HepG2 (cell line): ENCODE data around the gene ANTXR1. TPM values are rescaled to one million over a fixed set of nuclear protein-coding genes. Genes with fewer than 3 reads are reported as not detected.

Experiments
- KLF13 ChIP-seq: sonication (generic); formaldehyde crosslinking; IDR thresholded peaks from 2 replicates; pipeline ENCODE4 v1.4.0; 2020; ENCODE audit warnings: mild to moderate bottlenecking, missing genetic modification reagents
- KLF9 ChIP-seq: IDR thresholded peaks from 2 replicates; pipeline ENCODE4 v1.6.1; 2016; ENCODE audit warnings: low read depth
- MBNL3 ChIP-seq: fragments of 250-450 bp; sonication (Bioruptor Pico); conservative IDR thresholded peaks from 2 replicates; pipeline ENCODE4 v1.8.0; 2022; ENCODE audit warnings: mild to moderate bottlenecking, inconsistent platforms
- MTF2 ChIP-seq: sonication (generic); formaldehyde crosslinking; IDR thresholded peaks from 2 replicates; pipeline ENCODE4 v1.5.0; 2020; ENCODE audit warnings: missing genetic modification reagents, borderline replicate concordance
- MXD4 ChIP-seq: IDR thresholded peaks from 2 replicates; pipeline ENCODE4 v1.6.1; 2016; ENCODE audit warnings: mild to moderate bottlenecking, missing biosample characterization, missing genetic modification reagents
- NBN ChIP-seq: fragments of 450-650 bp; conservative IDR thresholded peaks from 2 replicates; pipeline ENCODE4 v1.6.1; 2017
- NPAS2 ChIP-seq: sonication (generic); formaldehyde crosslinking; IDR thresholded peaks from 2 replicates; pipeline ENCODE4 v1.8.0; 2022; ENCODE audit warnings: mild to moderate bottlenecking, missing genetic modification reagents, borderline replicate concordance
- NR2C2 ChIP-seq: sonication (generic); formaldehyde crosslinking; IDR thresholded peaks from 2 replicates; pipeline ENCODE4 v1.4.0; 2020; ENCODE audit warnings: missing genetic modification reagents, mild to moderate bottlenecking, moderate library complexity, borderline replicate concordance
- NR2F2 ChIP-seq: IDR thresholded peaks from 2 replicates; pipeline ENCODE4 v1.6.1; 2012; ENCODE audit warnings: low read depth, inconsistent platforms, borderline replicate concordance
- PCBP2 ChIP-seq: fragments of 200-400 bp; formaldehyde crosslinking; optimal IDR thresholded peaks from 2 replicates; pipeline ENCODE3; 2018; ENCODE audit warnings: low read length, low read depth; ENCODE audit not compliant: poor library complexity, severe bottlenecking
- REPIN1 ChIP-seq: sonication (generic); formaldehyde crosslinking; IDR thresholded peaks from 2 replicates; pipeline ENCODE4 v1.8.0; 2022; ENCODE audit warnings: missing genetic modification reagents, low read depth, mild to moderate bottlenecking, borderline replicate concordance
- ZFP37 ChIP-seq: sonication (generic); formaldehyde crosslinking; IDR thresholded peaks from 2 replicates; pipeline ENCODE4 v1.4.0; 2020; ENCODE audit warnings: missing genetic modification reagents, borderline replicate concordance
- ZKSCAN1 ChIP-seq: fragments of 150-350 bp; IDR thresholded peaks from 2 replicates; pipeline ENCODE4 v1.6.1; 2014; ENCODE audit warnings: low read length
- ZNF101 ChIP-seq: sonication (generic); formaldehyde crosslinking; IDR thresholded peaks from 2 replicates; pipeline ENCODE4 v1.4.0; 2020; ENCODE audit warnings: mild to moderate bottlenecking, low read depth, missing genetic modification reagents, borderline replicate concordance
- ZNF138 ChIP-seq: sonication (generic); formaldehyde crosslinking; IDR thresholded peaks from 2 replicates; pipeline ENCODE4 v1.5.0; 2020; ENCODE audit warnings: mild to moderate bottlenecking, low read depth, missing genetic modification reagents
- ZNF143 ChIP-seq: sonication (generic); formaldehyde crosslinking; IDR thresholded peaks from 2 replicates; pipeline ENCODE4 v1.4.0; 2020; ENCODE audit warnings: missing genetic modification reagents
- ZNF558 ChIP-seq: sonication (generic); formaldehyde crosslinking; IDR thresholded peaks from 2 replicates; pipeline ENCODE4 v1.9.0; 2022; ENCODE audit warnings: mild to moderate bottlenecking, missing genetic modification reagents, borderline replicate concordance
- ZNF569 ChIP-seq: sonication (generic); formaldehyde crosslinking; IDR thresholded peaks from 2 replicates; pipeline ENCODE4 v1.5.0; 2020; ENCODE audit warnings: mild to moderate bottlenecking, missing genetic modification reagents, moderate library complexity, borderline replicate concordance
- ZNF75D ChIP-seq: sonication (generic); formaldehyde crosslinking; IDR thresholded peaks from 2 replicates; pipeline ENCODE4 v1.8.1; 2023; ENCODE audit warnings: missing genetic modification reagents, mild to moderate bottlenecking, borderline replicate concordance
- ZNF883 ChIP-seq: sonication (generic); formaldehyde crosslinking; IDR thresholded peaks from 2 replicates; pipeline ENCODE4 v1.5.1; 2020; ENCODE audit warnings: mild to moderate bottlenecking, missing genetic modification reagents; ENCODE audit errors: not compliant biosample characterization
- polyA plus RNA-seq, 8 experiments: library from polyadenylated mRNA; depleted of rRNA in 3 of 8; stranded (reverse) in 7 of 8; unstranded in 1 of 8; fragments of >200 nt; fragmentation: Illumina TruSeq in 4 of 8; extraction: Trizol in 4 of 8; gene quantifications; 2 replicates each; pipeline versions ENCODE4 v1.2.1 to v1.2.3, GENCODE V29; 2011 to 2016; ENCODE audit warnings: low read depth in 4 of 8, missing spikeins in 1 of 8, mixed read lengths in 1 of 8; ENCODE audit not compliant: insufficient read depth in 1 of 8
- total RNA-seq, 5 experiments: library from RNA; depleted of rRNA; stranded (reverse); fragments of >200 nt; fragmentation: Illumina TruSeq; extraction: Trizol; gene quantifications; 2 replicates each; pipeline ENCODE4 v1.2.3, GENCODE V29; 2016; ENCODE audit warnings: low read depth in 1 of 5
- TF ChIP-seq, protein P1 (sequence below): sonication (generic); formaldehyde crosslinking; IDR thresholded peaks from 2 replicates; pipeline ENCODE4 v1.4.0; 2020; ENCODE audit warnings: mild to moderate bottlenecking, missing genetic modification reagents
- TF ChIP-seq, protein P2 (sequence below): IDR thresholded peaks from 2 replicates; pipeline ENCODE4 v1.6.1; 2016; ENCODE audit warnings: mild to moderate bottlenecking, missing biosample characterization, missing genetic modification reagents
- TF ChIP-seq, protein P3 (sequence below): IDR thresholded peaks from 2 replicates; pipeline ENCODE4 v1.6.1; 2012; ENCODE audit warnings: low read length, improper control_type of control experiment
- TF ChIP-seq, protein P4 (sequence below): sonication (generic); formaldehyde crosslinking; IDR thresholded peaks from 2 replicates; pipeline ENCODE4 v1.4.0; 2020; ENCODE audit warnings: missing genetic modification reagents

ANTXR1 gene
- total and polyA plus RNA-seq, 2 of the 13 experiments (the other 11 are each of a cell fraction or from before 2014, with no cell fraction given), result 4.5 to 12.7 TPM

DNA sequence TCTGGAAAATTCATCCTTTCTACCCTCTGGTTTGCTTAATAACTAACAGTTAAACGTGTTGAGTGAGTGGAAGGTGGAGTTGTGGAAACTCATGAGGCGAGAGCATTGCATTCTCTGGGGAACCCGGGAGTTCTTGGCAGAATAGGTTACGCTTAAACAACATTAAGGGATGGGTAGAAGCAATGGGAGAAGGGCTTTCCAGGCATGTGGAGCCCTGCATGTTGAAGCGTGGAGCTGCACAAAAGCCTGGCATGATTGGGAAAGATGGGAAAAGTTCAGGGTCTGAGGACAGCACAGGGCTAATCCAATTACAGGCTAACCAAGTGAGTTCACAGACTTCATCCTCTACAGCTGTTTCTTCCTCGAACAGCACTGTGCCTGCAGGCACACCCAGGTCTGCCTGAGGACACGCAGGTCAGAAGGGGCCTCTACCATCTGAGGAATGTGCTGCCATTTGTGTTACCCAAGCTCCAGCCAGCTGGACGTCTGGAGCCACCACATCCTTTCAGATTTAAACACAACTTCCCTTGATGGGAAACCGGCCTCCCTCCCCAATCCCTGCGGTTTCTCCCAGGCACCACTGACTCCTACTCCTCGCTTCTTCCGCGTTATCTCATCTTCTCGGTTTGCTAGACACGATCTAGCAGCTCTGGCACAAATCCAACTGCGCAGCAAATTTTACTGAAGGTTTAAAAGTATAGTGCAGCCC lies 164.2 kb downstream of the ANTXR1 start (continued):
- TF ChIP-seq ZNF569, result no peak
- no peak for TF ChIP-seq MBNL3 (CRISPR knock-in tag)
- TF ChIP-seq KLF9 (CRISPR knock-in tag), result no peak
- no peak for TF ChIP-seq ZNF75D (CRISPR knock-in tag)
- no peak; the same call in 1 of the 2 replicates for TF ChIP-seq ZNF143 (CRISPR knock-in tag)
- TF ChIP-seq PCBP2, result no peak
- no peak for TF ChIP-seq ZFP37 (CRISPR knock-in tag)
- TF ChIP-seq NR2C2 (CRISPR knock-in tag), result no peak; the same call in 1 of the 2 replicates
- peak; percentile 60 for TF ChIP-seq ZNF883 (CRISPR knock-in tag)
- TF ChIP-seq, protein P1, sequence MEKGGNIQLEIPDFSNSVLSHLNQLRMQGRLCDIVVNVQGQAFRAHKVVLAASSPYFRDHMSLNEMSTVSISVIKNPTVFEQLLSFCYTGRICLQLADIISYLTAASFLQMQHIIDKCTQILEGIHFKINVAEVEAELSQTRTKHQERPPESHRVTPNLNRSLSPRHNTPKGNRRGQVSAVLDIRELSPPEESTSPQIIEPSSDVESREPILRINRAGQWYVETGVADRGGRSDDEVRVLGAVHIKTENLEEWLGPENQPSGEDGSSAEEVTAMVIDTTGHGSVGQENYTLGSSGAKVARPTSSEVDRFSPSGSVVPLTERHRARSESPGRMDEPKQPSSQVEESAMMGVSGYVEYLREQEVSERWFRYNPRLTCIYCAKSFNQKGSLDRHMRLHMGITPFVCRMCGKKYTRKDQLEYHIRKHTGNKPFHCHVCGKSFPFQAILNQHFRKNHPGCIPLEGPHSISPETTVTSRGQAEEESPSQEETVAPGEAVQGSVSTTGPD, result no peak
- 0 out of 2 replicates have a peak, but pooled peaks have one; percentile 27 for TF ChIP-seq NR2F2
- no peak; the same call in 1 of the 2 replicates for TF ChIP-seq MXD4 (CRISPR knock-in tag)
- peak; percentile 88; the same call in 1 of the 2 replicates for TF ChIP-seq NPAS2 (CRISPR knock-in tag)
- TF ChIP-seq ZNF101 (CRISPR knock-in tag), result no peak
- TF ChIP-seq ZNF558 (CRISPR knock-in tag), result no peak; the same call in 1 of the 2 replicates
- TF ChIP-seq ZKSCAN1, result no peak
- no peak for TF ChIP-seq MTF2 (CRISPR knock-in tag)
- TF ChIP-seq KLF13 (CRISPR knock-in tag), result no peak
- TF ChIP-seq, protein P2, sequence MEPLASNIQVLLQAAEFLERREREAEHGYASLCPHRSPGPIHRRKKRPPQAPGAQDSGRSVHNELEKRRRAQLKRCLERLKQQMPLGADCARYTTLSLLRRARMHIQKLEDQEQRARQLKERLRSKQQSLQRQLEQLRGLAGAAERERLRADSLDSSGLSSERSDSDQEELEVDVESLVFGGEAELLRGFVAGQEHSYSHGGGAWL, result no peak
- no peak for TF ChIP-seq ZNF138 (CRISPR knock-in tag)
- TF ChIP-seq, protein P3, sequence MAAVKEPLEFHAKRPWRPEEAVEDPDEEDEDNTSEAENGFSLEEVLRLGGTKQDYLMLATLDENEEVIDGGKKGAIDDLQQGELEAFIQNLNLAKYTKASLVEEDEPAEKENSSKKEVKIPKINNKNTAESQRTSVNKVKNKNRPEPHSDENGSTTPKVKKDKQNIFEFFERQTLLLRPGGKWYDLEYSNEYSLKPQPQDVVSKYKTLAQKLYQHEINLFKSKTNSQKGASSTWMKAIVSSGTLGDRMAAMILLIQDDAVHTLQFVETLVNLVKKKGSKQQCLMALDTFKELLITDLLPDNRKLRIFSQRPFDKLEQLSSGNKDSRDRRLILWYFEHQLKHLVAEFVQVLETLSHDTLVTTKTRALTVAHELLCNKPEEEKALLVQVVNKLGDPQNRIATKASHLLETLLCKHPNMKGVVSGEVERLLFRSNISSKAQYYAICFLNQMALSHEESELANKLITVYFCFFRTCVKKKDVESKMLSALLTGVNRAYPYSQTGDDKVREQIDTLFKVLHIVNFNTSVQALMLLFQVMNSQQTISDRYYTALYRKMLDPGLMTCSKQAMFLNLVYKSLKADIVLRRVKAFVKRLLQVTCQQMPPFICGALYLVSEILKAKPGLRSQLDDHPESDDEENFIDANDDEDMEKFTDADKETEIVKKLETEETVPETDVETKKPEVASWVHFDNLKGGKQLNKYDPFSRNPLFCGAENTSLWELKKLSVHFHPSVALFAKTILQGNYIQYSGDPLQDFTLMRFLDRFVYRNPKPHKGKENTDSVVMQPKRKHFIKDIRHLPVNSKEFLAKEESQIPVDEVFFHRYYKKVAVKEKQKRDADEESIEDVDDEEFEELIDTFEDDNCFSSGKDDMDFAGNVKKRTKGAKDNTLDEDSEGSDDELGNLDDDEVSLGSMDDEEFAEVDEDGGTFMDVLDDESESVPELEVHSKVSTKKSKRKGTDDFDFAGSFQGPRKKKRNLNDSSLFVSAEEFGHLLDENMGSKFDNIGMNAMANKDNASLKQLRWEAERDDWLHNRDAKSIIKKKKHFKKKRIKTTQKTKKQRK, result no peak
- no peak for TF ChIP-seq NBN
- TF ChIP-seq REPIN1 (CRISPR knock-in tag), result no peak
- TF ChIP-seq, protein P4, sequence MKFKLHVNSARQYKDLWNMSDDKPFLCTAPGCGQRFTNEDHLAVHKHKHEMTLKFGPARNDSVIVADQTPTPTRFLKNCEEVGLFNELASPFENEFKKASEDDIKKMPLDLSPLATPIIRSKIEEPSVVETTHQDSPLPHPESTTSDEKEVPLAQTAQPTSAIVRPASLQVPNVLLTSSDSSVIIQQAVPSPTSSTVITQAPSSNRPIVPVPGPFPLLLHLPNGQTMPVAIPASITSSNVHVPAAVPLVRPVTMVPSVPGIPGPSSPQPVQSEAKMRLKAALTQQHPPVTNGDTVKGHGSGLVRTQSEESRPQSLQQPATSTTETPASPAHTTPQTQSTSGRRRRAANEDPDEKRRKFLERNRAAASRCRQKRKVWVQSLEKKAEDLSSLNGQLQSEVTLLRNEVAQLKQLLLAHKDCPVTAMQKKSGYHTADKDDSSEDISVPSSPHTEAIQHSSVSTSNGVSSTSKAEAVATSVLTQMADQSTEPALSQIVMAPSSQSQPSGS (CRISPR knock-in tag), result no peak; the same call in 1 of the 2 replicates
